ENCODE results near the gene KCNQ1.
A peak's percentile ranks its signal among the peaks of the same experiment; 100 is the strongest.

The KCNQ1 gene

GRCh38 chr11:2804701-2805387 lies 360.0 kb downstream of the KCNQ1 start:
- Histone ChIP-seq H4K8ac (ENCODE audit: low read length) (peak overlapping the region; percentile 66), H3K4me2 (ENCODE audit: low read length, poor library complexity, severe bottlenecking) (no peak overlapping the region), H3K23ac (ENCODE audit: low read length in 2 of 2) (no peak overlapping the region), H2BK120ac (ENCODE audit: low read depth, low read length) (no peak overlapping the region), H3K4me3 (ENCODE audit: insufficient read depth in 1 of 2, low read depth in 1 of 2, low read length in 2 of 2) (no peak overlapping the region), H3K9me3 (ENCODE audit: control insufficient read depth, low read length) (peaks cover 7% of the 10 kb centered on the region), H3K36me3 (ENCODE audit: control insufficient read depth in 1 of 2, insufficient read depth in 2 of 2, low read depth in 1 of 2, low read length in 2 of 2) (peaks cover 0 to 3% of the 10 kb centered on the region in 2 experiments), H3K4me1 (ENCODE audit: control insufficient read depth, insufficient read depth, low read depth, low read length) (peaks cover 4% of the 10 kb centered on the region), H3K4ac (ENCODE audit: low read depth in 1 of 2, low read length in 2 of 2) (peak overlapping the region in 1 of 2 experiments; percentile 4), H2BK12ac (ENCODE audit: low read length in 2 of 2) (peak overlapping the region in 1 of 2 experiments; percentile 59), H3K18ac (ENCODE audit: low read depth in 1 of 2, low read length in 2 of 2) (peak overlapping the region; percentile 37 to 47), H2AFZ (ENCODE audit: low read depth, low read length) (no peak overlapping the region), H2BK5ac (ENCODE audit: low read depth, low read length, poor library complexity, severe bottlenecking) (no peak overlapping the region), H4K91ac (ENCODE audit: low read length) (peak overlapping the region; percentile 37), H2AK5ac (ENCODE audit: low read length, severe bottlenecking) (no peak overlapping the region), H3K9ac (ENCODE audit: low read length) (no peak overlapping the region), H3K79me1 (replicated peaks; ENCODE audit: low read length, poor library complexity, severe bottlenecking) (no peaks in the 10 kb centered on the region), H3K14ac (ENCODE audit: low read length in 2 of 2) (peak overlapping the region in 1 of 2 experiments; percentile 78), H3K27ac (ENCODE audit: low read length, poor library complexity, severe bottlenecking) (no peak overlapping the region), H2BK15ac (ENCODE audit: low read depth, poor library complexity, severe bottlenecking) (no peak overlapping the region), H3K27me3 (ENCODE audit: control insufficient read depth in 1 of 2, insufficient read depth in 1 of 2, low read length in 2 of 2) (peaks cover 38 to 69% of the 10 kb centered on the region in 2 experiments)
- 67% methylated on average over 19 of the region's 19 CpGs for WGBS
- peak; percentile 29 for DNase-seq

- Histone ChIP-seq H3K14ac (ENCODE audit: low read length in 2 of 2) (peak overlapping the region in 1 of 2 experiments; percentile 78), H3K36me3 (ENCODE audit: control insufficient read depth in 1 of 2, insufficient read depth in 2 of 2, low read depth in 1 of 2, low read length in 2 of 2) (peaks cover 0 to 3% of the 10 kb centered on the region in 2 experiments), H2BK12ac (ENCODE audit: low read length in 2 of 2) (no peak overlapping the region), H4K91ac (ENCODE audit: low read length) (no peak overlapping the region), H2AFZ (ENCODE audit: low read depth, low read length) (no peak overlapping the region), H3K18ac (ENCODE audit: low read depth in 1 of 2, low read length in 2 of 2) (peak overlapping the region; percentile 43 to 47), H2BK5ac (ENCODE audit: low read depth, low read length, poor library complexity, severe bottlenecking) (no peak overlapping the region), H3K9me3 (ENCODE audit: control insufficient read depth, low read length) (peaks cover 13% of the 10 kb centered on the region), H4K8ac (ENCODE audit: low read length) (peak overlapping the region; percentile 42), H3K4me2 (ENCODE audit: low read length, poor library complexity, severe bottlenecking) (no peak overlapping the region), H3K27me3 (ENCODE audit: control insufficient read depth in 1 of 2, insufficient read depth in 1 of 2, low read length in 2 of 2) (peaks cover 38 to 71% of the 10 kb centered on the region in 2 experiments), H3K27ac (ENCODE audit: low read length, poor library complexity, severe bottlenecking) (no peak overlapping the region), H2BK120ac (ENCODE audit: low read depth, low read length) (no peak overlapping the region), H3K4me1 (ENCODE audit: control insufficient read depth, insufficient read depth, low read depth, low read length) (peaks cover 4% of the 10 kb centered on the region), H3K79me1 (replicated peaks; ENCODE audit: low read length, poor library complexity, severe bottlenecking) (no peaks in the 10 kb centered on the region), H2BK15ac (ENCODE audit: low read depth, poor library complexity, severe bottlenecking) (no peak overlapping the region), H3K9ac (ENCODE audit: low read length) (no peak overlapping the region), H3K23ac (ENCODE audit: low read length in 2 of 2) (no peak overlapping the region), H2AK5ac (ENCODE audit: low read length, severe bottlenecking) (no peak overlapping the region), H3K4me3 (ENCODE audit: insufficient read depth in 1 of 2, low read depth in 1 of 2, low read length in 2 of 2) (no peak overlapping the region), H3K4ac (ENCODE audit: low read depth in 1 of 2, low read length in 2 of 2) (no peak overlapping the region)
- WGBS, result 86% methylated on average over 20 of the region's 20 CpGs
- DNase-seq, result no peak
Measured at GRCh38 chr11:2805388-2806056, 360.7 kb downstream of the KCNQ1 start.

- H2BK5ac ChIP-seq (ENCODE audit: low read depth, low read length, poor library complexity, severe bottlenecking), result no peak overlapping the region
- no peak overlapping the region for H3K14ac ChIP-seq (ENCODE audit: low read length in 2 of 2)
- no peaks in the 10 kb centered on the region for H3K79me1 ChIP-seq (replicated peaks; ENCODE audit: low read length, poor library complexity, severe bottlenecking)
- H4K8ac ChIP-seq (ENCODE audit: low read length), result no peak overlapping the region
- peaks cover 4% of the 10 kb centered on the region for H3K4me1 ChIP-seq (ENCODE audit: control insufficient read depth, insufficient read depth, low read depth, low read length)
- no peak overlapping the region for H3K18ac ChIP-seq (ENCODE audit: low read depth in 1 of 2, low read length in 2 of 2)
- no peak overlapping the region for H2BK120ac ChIP-seq (ENCODE audit: low read depth, low read length)
- H3K4ac ChIP-seq (ENCODE audit: low read depth in 1 of 2, low read length in 2 of 2), result no peak overlapping the region
- H4K91ac ChIP-seq (ENCODE audit: low read length), result peak overlapping the region; percentile 75
- no peak overlapping the region for H2AK5ac ChIP-seq (ENCODE audit: low read length, severe bottlenecking)
- no peak overlapping the region for H3K27ac ChIP-seq (ENCODE audit: low read length, poor library complexity, severe bottlenecking)
- H3K36me3 ChIP-seq (ENCODE audit: control insufficient read depth in 1 of 2, insufficient read depth in 2 of 2, low read depth in 1 of 2, low read length in 2 of 2), result peaks cover 0 to 3% of the 10 kb centered on the region in 2 experiments
- no peak overlapping the region for H3K4me3 ChIP-seq (ENCODE audit: insufficient read depth in 1 of 2, low read depth in 1 of 2, low read length in 2 of 2)
- H2BK15ac ChIP-seq (ENCODE audit: low read depth, poor library complexity, severe bottlenecking), result peak overlapping the region; percentile 9
- no peak overlapping the region for H3K4me2 ChIP-seq (ENCODE audit: low read length, poor library complexity, severe bottlenecking)
- no peak overlapping the region for H2BK12ac ChIP-seq (ENCODE audit: low read length in 2 of 2)
- DNase-seq, result no peak
- H3K23ac ChIP-seq (ENCODE audit: low read length in 2 of 2), result no peak overlapping the region
- no peak overlapping the region for H2AFZ ChIP-seq (ENCODE audit: low read depth, low read length)
- H3K9me3 ChIP-seq (ENCODE audit: control insufficient read depth, low read length), result peaks cover 15% of the 10 kb centered on the region
- 79% methylated on average over 24 of the region's 24 CpGs for WGBS
- peaks cover 38 to 73% of the 10 kb centered on the region in 2 experiments for H3K27me3 ChIP-seq (ENCODE audit: control insufficient read depth in 1 of 2, insufficient read depth in 1 of 2, low read length in 2 of 2)
- no peak overlapping the region for H3K9ac ChIP-seq (ENCODE audit: low read length)
Measured at GRCh38 chr11:2806351-2807024, 361.7 kb downstream of the KCNQ1 start.

All from mesenchymal stem cell (in vitro differentiated cells and primary cell).